ENCODE data around the gene GREB1. TPM values are rescaled to one million over a fixed set of nuclear protein-coding genes. Genes with fewer than 3 reads are reported as not detected.

The GREB1 gene
- total and polyA plus RNA-seq, 2 of the 4 experiments (the other 2 are of a cell fraction): 0.05 TPM; not detected in 1

- H4K5ac ChIP-seq (ENCODE audit: low read depth, low read length): no peak overlapping the region
- intact Hi-C loops (cut with micrococcal nuclease) (no loop called here), in situ Hi-C loops (cut with MboI; ENCODE audit: low sequenced_read_pairs) (no loop called here), dilution Hi-C loops (cut with HindIII; ENCODE audit: low sequenced_read_pairs, unreplicated experiment) (no loop called here)
- no peak overlapping the region for H2AFZ ChIP-seq (replicated peaks; ENCODE audit: low read length, poor library complexity)
- H3K4me3 ChIP-seq (ENCODE audit: insufficient read depth, low read depth, low read length): no peak overlapping the region
- WGBS, 2 experiments (ENCODE audit: extremely low coverage in 2 of 2, insufficient read length in 1 of 2): 92% methylated on average over 2 of the region's 14 CpGs; no CpG with 5 or more reads in 1 of the 2 experiments
- H3K79me1 ChIP-seq (ENCODE audit: low read depth in 1 of 2, low read length in 2 of 2): no peaks in the 10 kb centered on the region
- H3K9ac ChIP-seq (ENCODE audit: low read depth, low read length): no peak overlapping the region
- H3K4ac ChIP-seq (ENCODE audit: low read depth, low read length): no peak overlapping the region
- H2BK120ac ChIP-seq (ENCODE audit: low read depth, low read length): no peak overlapping the region
- no peak overlapping the region for H4K91ac ChIP-seq (ENCODE audit: insufficient read depth, low read depth, low read length)
- no peak overlapping the region for H3K14ac ChIP-seq (replicated peaks; ENCODE audit: low read depth, low read length)
- no TSS peak for BruUV-seq (replicated peaks)
- no peak overlapping the region for H2BK5ac ChIP-seq (ENCODE audit: low read depth, low read length, poor library complexity, severe bottlenecking)
- H3K23ac ChIP-seq (ENCODE audit: low read depth, low read length): no peak overlapping the region
- H2BK20ac ChIP-seq (ENCODE audit: low read depth, low read length): no peak overlapping the region
- no peaks in the 10 kb centered on the region for H4K20me1 ChIP-seq (ENCODE audit: insufficient read depth, low read length)
- H2BK15ac ChIP-seq (ENCODE audit: low read depth, low read length): no peak overlapping the region
- no peaks in the 10 kb centered on the region for H3K9me3 ChIP-seq (ENCODE audit: control insufficient read depth, insufficient read depth, low read length)
- ChIA-PET CTCF (interaction anchor here (1.2 kb wide), 1 partner anchor 445 kb away, joined by 3 read pairs; no protein-coding TSS in a partner anchor), POLR2A (ENCODE audit: unreplicated experiment) (no interaction called here)
- H3K9me1 ChIP-seq (ENCODE audit: insufficient read depth, low read length): 0 out of 2 replicates have a peak, but pooled peaks cover 9% of the 10 kb centered on the region
- no peak overlapping the region for H2AK5ac ChIP-seq (ENCODE audit: low read depth, low read length)
- no peak overlapping the region for H2AK9ac ChIP-seq (replicated peaks; ENCODE audit: low read depth, low read length, poor library complexity)
- H3K27ac ChIP-seq (ENCODE audit: insufficient read depth, low read length): no peak overlapping the region
- peaks cover 28% of the 10 kb centered on the region for H3K27me3 ChIP-seq (ENCODE audit: control insufficient read depth, insufficient read depth, low read length)
- H4K8ac ChIP-seq (ENCODE audit: low read depth in 2 of 2, low read length in 2 of 2): no peak overlapping the region
- no peak overlapping the region for H3K18ac ChIP-seq (ENCODE audit: low read depth, low read length)
- H3K4me2 ChIP-seq (ENCODE audit: low read depth, low read length): no peak overlapping the region
- ATAC-seq (ENCODE audit: low read depth): no peak
- H3K56ac ChIP-seq (ENCODE audit: extremely low read depth, insufficient read depth, low read length): no peak overlapping the region
- no peaks in the 10 kb centered on the region for H3K36me3 ChIP-seq (ENCODE audit: control insufficient read depth, insufficient read depth, low read length)
- no peak for DNase-seq
- H3K4me1 ChIP-seq (ENCODE audit: control insufficient read depth, insufficient read depth, low read length): peaks cover 7% of the 10 kb centered on the region
- no peak for TF ChIP-seq ELK1 (IDR thresholded peaks at IDR 0.05; ENCODE audit: borderline replicate concordance, low read depth, low read length)
- TF ChIP-seq MAFK (IDR thresholded peaks at IDR 0.05; ENCODE audit: low read depth, low read length): no peak
- no peak for TF ChIP-seq CHD1 (IDR thresholded peaks at IDR 0.05; ENCODE audit: low read depth, low read length)
- no peak for TF ChIP-seq RCOR1 (IDR thresholded peaks at IDR 0.05; ENCODE audit: insufficient replicate concordance, low read length)
- no peak for TF ChIP-seq SMC3 (IDR thresholded peaks at IDR 0.05; ENCODE audit: low read depth, low read length)
- TF ChIP-seq CEBPB (IDR thresholded peaks at IDR 0.05; ENCODE audit: low read depth, low read length): no peak
- no peak for TF ChIP-seq MXI1 (IDR thresholded peaks at IDR 0.05; ENCODE audit: borderline replicate concordance, low read depth, low read length)
- TF ChIP-seq FOS (IDR thresholded peaks at IDR 0.05; ENCODE audit: low read depth, low read length): no peak
- no peak for TF ChIP-seq RAD21 (IDR thresholded peaks at IDR 0.05; ENCODE audit: low read length)
- no peak for TF ChIP-seq USF2 (IDR thresholded peaks at IDR 0.05; ENCODE audit: low read depth, low read length)
- TF ChIP-seq RFX5 (IDR thresholded peaks at IDR 0.05; ENCODE audit: low read depth, low read length): no peak
- TF ChIP-seq CTCF (conservative IDR thresholded peaks at IDR 0.05; ENCODE audit: low read depth, low read length): no peak
- TF ChIP-seq MAZ (IDR thresholded peaks at IDR 0.05; ENCODE audit: borderline replicate concordance, low read depth, low read length): no peak
- TF ChIP-seq POLR2A (IDR thresholded peaks at IDR 0.05; ENCODE audit: low read depth, low read length): no peak
- TF ChIP-seq BHLHE40 (IDR thresholded peaks at IDR 0.05; ENCODE audit: low read depth, low read length): no peak
Measured at GRCh38 chr2:11577101-11577883, 43.4 kb downstream of the GREB1 start.

Measured in IMR-90 (cell line).